Fibroblast of villous mesenchyme (primary cell): ENCODE results near the gene KCNK10. TPM values are rescaled to one million over a fixed set of nuclear protein-coding genes. Genes with fewer than 3 reads are reported as not detected.

ENCODE experiments used
- DNase-seq: peaks from one replicate; pipeline ENCODE4 v3.0.0-alpha.2; 2010; ENCODE audit warnings: low read depth
- H3K4me3 ChIP-seq: 2 replicates; pipeline ENCODE4 v1.5.1; 2011; ENCODE audit warnings: low read depth, mild to moderate bottlenecking, low read length
- total RNA-seq: library from RNA; depleted of rRNA; stranded (reverse); fragments of >200 nt; gene quantifications from 2 replicates; pipeline ENCODE4 v1.2.3, GENCODE V29; 2012
- TF ChIP-seq, protein P1 (sequence below): IDR thresholded peaks from 2 replicates; pipeline ENCODE4 v1.5.1; 2012; ENCODE audit warnings: low read depth, mild to moderate bottlenecking, low read length; ENCODE audit not compliant: insufficient read depth

Gene KCNK10
- total RNA-seq, 1 donor: not detected

DNA sequence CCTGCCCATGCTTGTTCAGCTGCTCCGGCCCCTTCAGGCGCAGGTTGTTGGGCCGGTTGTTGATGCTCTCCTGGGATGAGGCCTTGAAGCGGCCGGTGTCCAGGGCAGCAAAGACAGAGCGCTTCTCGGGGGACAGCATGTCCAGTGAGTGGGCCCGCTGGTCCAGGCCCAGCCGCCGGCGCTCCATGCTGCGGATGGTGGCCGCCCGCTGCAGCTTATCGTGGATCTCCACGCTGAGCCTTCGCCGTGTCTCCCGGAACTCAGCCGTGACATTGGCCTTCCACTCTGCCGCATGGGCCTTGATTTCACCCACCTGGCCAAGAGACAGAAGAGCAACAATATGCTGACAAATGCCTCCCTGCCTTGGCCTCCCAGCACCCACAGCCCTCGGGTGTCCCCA lies 137.2 kb downstream of the KCNK10 start:
- DNase-seq: no peak
- H3K4me3 ChIP-seq: no peak overlapping the region
- TF ChIP-seq, protein P1, sequence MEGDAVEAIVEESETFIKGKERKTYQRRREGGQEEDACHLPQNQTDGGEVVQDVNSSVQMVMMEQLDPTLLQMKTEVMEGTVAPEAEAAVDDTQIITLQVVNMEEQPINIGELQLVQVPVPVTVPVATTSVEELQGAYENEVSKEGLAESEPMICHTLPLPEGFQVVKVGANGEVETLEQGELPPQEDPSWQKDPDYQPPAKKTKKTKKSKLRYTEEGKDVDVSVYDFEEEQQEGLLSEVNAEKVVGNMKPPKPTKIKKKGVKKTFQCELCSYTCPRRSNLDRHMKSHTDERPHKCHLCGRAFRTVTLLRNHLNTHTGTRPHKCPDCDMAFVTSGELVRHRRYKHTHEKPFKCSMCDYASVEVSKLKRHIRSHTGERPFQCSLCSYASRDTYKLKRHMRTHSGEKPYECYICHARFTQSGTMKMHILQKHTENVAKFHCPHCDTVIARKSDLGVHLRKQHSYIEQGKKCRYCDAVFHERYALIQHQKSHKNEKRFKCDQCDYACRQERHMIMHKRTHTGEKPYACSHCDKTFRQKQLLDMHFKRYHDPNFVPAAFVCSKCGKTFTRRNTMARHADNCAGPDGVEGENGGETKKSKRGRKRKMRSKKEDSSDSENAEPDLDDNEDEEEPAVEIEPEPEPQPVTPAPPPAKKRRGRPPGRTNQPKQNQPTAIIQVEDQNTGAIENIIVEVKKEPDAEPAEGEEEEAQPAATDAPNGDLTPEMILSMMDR: no peak

DNA sequence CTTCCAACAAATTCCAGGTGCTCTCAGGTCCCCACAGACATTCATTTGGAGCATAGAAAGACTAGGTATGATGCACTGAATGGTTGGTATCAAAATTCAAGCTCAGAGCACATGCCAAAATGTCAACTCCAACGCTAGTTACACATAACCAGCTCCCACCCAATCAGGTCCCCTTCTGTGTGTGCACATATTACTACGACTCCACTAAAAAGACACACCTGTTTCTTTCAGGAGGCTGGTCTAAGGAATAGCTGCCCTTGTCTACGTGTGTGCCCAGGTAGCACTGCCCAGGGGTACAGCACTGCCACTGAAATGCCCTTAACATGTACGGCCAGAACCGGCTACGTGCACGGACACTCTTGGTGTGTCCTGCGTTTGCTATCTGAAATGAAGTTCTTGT lies 138.1 kb downstream of the KCNK10 start:
- TF ChIP-seq, protein P1: no peak
- no peak overlapping the region for H3K4me3 ChIP-seq
- no peak for DNase-seq

DNA sequence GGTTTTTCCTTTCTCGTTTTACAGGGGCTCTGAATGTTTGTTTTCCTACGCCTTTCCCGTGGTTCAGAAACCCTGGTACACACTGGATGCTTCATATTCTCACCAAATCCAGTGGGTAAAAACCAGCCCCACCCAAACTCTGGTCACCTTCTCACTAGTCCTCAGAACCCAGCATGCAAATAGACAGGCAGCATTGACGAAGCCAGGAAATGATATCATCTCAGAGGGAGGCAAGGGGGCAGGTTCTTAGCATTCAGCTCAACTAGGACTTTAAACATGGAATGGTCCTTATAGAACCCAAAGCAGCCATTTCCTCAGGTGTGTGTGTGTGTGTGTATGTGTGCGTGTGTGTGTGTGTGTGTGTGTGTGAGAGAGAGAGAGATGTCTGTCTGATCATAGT lies 142.0 kb downstream of the KCNK10 start:
- DNase-seq: no peak
- TF ChIP-seq, protein P1: no peak
- H3K4me3 ChIP-seq: no peak overlapping the region

DNA sequence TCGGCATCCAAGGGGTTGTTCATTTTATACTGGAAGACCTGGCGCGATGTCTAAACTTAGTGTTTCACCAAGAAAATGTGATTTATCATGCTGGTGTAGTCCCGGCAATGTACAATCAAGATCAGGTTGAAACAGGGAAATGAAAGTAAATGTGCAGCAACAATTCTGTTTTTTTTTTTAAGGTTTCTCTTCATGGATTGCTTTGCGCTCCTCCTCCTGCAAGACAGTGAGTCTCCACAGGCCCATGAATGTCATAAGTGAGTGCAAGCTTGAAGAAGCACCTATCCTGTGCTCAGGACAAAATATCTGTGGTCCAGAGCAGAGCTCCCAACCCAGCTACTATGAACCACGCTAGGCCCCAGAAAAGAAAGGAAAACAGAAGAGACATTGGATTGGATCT lies 143.4 kb downstream of the KCNK10 start:
- no peak for DNase-seq
- no peak overlapping the region for H3K4me3 ChIP-seq
- TF ChIP-seq, protein P1: no peak

DNA sequence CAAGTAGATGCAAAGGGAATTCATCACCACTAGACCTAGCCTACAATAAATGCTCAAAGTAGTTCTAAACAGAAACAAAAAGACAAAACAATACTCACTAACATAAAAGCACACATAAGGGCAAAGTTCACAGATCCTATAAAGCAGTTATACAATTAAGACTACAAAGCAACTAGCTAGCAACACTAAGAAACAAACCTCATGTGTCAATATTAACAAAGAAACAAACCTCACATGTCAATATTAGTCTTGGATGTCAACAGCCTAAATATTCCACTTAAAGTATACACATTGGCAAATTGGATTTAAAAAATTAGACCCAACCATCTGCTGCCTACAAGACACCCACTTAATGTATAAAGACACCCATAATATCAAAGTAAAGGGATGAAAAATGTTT lies 152.7 kb downstream of the KCNK10 start:
- DNase-seq: no peak
- TF ChIP-seq, protein P1: no peak
- no peak overlapping the region for H3K4me3 ChIP-seq

DNA sequence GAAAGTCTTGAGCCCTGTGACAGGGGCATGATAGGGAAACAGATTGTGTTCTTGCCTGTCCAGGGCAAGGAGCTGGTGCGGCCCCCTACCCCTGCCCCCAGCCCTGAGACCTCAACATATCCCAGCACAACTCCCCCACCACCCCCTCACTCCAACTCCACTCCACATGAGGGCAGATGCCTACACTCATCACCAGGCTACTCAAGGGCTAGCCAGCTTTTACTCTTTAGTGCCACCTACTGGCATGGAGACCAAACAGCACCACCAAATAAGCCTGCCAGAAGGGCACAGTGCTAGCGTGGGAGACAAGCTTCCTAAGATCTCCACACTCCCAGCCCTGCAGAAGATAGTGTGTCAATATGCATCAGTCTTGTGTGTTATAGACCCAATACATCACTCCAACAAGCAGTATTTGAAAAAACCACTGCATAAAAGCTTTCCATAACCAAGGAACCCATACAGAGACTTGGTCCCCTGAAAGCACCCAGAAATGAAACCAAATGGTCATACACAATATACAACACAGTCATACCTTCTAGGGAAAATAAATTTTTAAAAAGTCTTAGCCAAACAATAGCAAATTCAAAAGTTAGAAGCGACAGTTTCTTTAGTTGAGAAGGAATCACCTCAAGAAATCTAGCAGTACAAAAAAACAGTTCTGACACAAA lies 154.4 kb downstream of the KCNK10 start:
- peak; percentile 9 for DNase-seq
- TF ChIP-seq, protein P1: peak; percentile 63

DNA sequence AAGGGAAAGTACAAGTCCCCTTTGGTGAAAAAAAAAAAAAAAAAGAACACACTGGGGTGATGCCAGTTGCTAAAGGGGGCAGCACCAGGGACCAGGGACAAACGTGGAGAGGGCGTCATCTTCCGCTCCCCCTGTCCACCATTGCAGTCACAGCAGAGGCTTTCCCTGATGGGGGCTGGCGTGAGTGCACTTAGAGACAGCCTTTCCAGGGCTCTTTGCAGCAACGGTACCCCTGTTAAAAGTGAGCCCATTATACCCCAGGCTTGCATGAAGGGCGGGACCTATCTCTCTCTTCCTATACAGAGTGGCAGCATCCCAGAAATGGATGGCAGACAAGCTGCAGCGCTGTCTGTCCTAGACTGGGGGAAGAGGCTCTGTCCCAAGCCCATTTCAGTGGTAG lies 155.0 kb downstream of the KCNK10 start:
- TF ChIP-seq, protein P1: no peak
- DNase-seq: no peak
- no peak overlapping the region for H3K4me3 ChIP-seq

More for the DNA sequence above, 154.4 kb downstream of the KCNK10 start:
- no peak overlapping the region for H3K4me3 ChIP-seq
